DMS79 (cell line): ENCODE results near the gene IGFBP5.

ENCODE experiments used
- DNase-seq: peaks from one replicate; lab custom pipeline; 2025; lab: John Stamatoyannopoulos, UW

Gene IGFBP5, protein sequence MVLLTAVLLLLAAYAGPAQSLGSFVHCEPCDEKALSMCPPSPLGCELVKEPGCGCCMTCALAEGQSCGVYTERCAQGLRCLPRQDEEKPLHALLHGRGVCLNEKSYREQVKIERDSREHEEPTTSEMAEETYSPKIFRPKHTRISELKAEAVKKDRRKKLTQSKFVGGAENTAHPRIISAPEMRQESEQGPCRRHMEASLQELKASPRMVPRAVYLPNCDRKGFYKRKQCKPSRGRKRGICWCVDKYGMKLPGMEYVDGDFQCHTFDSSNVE

DNA sequence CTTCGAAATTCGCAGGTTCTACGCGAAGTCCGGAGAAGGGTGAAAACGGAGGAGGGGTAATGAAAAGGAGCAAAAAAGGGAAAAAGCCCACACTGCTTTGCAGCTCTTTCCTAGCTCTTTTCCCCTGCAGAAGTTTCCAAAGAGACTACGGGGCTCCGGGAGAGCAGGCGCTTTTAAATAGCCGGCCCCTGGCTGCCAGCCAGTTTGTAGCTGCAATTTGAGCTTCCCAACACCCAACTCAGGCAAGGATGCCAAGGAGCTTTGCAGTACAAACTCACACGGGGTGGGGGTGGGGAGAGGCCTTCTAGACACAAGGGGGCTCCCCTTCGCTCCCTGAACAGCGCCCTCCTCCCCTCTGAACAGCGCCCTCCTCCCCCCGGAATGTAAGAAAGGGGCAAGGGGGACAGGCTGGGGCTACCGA lies at the start of gene IGFBP5:
IGFBP5 (minus strand) TSS at position 149 of the 421 bp plus-strand sequence. CDS start 774 bp downstream, outside the sequence.
- peak; percentile 80 for DNase-seq

- no peak for DNase-seq
Observed at GRCh38 chr2:216743781-216744180, 48.4 kb upstream of the IGFBP5 start.

- no peak for DNase-seq
Observed at GRCh38 chr2:216742411-216742810, 47.1 kb upstream of the IGFBP5 start.

- no peak for DNase-seq
Observed at GRCh38 chr2:216741223-216741593, 45.9 kb upstream of the IGFBP5 start.

DNA sequence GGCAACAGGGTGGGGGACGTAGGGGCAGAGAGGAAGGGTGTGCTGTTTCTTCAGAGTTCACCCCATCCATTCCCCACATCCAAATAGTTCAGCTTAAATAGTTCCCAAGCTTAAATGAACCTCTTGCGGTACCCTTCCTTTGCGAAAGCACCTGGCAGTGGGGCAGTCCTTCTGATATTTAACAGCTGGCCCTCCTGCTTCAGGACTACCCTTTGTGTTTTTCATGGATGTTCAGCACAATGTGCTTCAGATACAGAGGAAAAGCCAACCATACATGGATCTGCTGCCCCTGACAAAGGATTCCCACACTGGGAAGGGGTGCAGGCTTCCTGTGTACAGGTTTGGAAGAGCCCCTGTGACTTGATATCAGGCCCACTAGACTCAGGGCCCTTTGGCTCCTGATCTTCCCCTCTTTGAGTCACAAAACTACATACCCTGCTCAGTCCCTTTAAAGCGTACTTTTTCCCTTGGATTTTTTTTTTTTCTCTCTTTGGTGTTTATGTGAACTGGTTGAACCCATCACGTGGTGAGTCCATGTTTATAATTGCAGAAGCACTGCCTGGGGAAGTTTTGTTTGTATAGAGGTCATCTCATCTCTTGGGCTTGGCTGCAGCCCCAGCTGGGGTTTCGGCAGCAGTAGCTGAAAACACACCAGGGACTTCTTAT lies 45.3 kb upstream of the IGFBP5 start:
- DNase-seq = no peak

- no peak for DNase-seq
Observed at GRCh38 chr2:216739035-216739434, 43.7 kb upstream of the IGFBP5 start.

DNA sequence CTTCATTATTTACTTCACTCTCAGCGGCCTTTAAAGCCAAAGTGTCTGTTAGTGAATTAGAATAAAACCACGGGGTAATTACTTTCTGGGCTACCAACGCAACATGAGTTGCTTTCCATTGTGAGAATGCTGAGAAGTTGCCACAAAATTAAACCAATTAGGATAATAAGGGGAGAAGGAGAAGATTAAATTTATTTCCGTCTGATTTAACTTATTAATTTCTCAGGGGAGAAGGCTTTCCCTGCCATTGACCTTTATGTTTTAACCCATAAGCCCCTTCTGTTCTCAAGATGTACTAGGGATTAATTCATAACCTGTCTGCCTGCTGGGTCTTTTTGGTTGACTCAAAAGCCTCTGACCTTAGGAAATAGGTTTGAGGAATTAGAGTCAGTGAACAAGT lies 42.3 kb upstream of the IGFBP5 start:
- DNase-seq = no peak

- DNase-seq = no peak
Observed at GRCh38 chr2:216736326-216736725, 41.0 kb upstream of the IGFBP5 start.

- DNase-seq = no peak
Observed at GRCh38 chr2:216735668-216736067, 40.3 kb upstream of the IGFBP5 start.

DNA sequence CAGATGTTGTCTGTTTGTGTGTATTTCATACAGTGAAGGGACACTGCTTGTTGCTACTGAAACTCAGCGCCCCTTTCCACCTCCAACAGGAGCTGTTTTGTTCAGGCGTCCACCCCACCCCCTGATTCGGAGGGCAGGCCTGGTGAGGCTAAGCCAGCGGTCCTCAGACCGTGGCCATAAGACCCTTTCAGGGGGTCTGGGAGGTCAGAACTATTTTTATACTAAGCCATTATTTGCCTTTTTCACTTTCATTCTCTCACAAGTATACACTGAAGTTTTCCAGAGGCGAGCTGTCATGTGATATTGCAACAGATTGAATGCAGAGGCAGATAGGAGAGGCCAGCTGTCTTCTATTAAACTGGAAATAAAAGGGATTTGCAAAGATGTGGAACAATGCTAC lies 39.7 kb upstream of the IGFBP5 start:
- no peak for DNase-seq

- no peak for DNase-seq
Observed at GRCh38 chr2:216733046-216733445, 37.7 kb upstream of the IGFBP5 start.

DNA sequence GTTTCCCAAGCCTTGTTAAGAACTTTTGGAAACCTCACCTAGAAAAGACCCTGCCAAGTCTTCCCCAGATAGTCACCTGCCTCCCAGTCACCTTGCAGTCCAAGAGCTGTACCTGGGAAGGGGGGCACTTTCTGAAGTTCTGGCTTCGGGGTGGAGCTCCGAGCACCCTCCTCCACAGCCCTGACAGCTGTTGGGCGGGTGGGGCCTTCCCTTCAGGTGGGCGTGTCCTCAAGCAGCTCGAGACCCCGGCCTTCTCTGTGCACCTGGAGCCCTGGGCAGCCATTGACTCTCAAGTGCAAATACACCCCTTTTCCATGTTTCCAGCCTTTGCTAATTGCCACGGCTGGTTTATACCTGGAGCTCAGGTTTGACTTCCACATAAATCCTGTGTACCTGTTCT lies 37.0 kb upstream of the IGFBP5 start:
- no peak for DNase-seq

GRCh38 chr2:216731465-216731864 lies 36.1 kb upstream of the IGFBP5 start:
- DNase-seq = no peak

DNA sequence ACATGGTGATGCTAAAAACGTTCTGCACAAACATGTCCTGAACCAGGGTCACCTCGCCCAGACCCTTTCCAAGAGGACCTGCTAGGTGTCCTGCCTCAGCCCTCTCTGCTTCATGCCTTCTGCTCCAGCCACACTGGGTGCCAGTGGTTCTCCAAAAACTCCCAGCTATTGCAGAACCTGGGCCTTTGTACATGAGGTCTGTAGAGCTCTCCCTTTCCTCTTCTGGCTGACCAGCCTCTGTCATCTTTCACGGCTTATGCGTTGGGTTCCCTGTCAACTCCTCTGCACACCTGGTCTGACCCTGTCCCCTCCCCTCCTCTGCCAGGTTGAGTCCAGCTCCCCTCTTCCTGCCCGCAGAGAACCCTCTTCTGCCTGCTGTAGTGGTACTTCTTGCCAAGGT lies 35.5 kb upstream of the IGFBP5 start:
- DNase-seq = no peak

DNA sequence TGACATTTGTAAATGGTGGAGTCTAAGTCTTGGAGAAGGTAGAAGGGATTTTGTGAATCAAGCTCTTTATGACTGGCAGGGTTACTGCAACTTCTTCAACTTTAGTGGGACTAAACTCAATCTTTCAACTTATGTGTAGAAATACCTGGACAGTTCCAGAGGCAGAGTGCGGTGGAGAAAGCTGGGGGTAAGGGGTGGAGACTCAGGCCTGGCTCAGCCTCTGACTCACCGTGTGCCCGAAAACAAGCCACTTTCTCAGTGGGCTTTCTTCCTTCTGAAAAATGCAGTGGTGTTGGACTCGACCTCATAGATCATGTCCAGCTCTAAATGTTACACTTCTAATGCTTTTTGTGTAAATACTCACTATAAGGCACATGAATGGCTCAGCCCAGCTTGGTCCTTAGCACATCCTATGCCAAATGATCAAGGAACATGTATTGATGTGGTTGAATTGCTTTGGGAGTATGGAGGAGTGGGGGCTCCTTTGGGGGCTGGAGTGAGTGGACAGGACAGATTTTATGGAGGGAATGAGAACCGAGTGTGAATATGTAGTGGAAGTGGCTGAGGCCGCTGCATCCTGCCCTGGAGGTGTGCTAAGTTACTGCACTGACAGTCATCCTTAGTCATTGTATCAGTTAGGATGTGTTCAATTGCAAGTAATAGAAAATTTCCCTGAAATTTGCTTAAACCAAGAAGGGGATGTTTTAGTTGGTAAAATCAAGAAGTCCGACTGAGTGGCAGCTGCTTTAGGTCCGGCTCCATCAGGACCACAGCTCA lies 32.2 kb upstream of the IGFBP5 start:
- no peak for DNase-seq

DNA sequence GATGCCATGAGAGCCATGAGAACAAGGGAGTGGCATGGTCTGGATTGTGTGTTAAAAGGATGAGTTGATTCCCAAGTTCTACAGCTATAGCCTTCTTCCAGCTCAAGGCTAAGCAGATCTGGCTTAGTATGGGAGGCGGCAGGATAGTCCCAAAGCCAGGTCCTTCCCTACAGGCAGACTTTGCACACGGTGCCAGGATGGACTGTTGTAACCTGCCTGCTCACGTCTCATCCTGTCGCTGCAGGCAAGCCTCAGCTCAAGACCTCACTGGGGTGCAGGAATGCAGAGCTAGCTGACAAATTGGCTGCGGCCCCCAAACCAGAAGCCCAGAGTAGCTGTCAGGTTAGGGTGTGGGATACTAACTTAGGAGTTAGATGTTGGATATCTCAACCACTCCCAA lies 28.8 kb upstream of the IGFBP5 start:
- no peak for DNase-seq

DNA sequence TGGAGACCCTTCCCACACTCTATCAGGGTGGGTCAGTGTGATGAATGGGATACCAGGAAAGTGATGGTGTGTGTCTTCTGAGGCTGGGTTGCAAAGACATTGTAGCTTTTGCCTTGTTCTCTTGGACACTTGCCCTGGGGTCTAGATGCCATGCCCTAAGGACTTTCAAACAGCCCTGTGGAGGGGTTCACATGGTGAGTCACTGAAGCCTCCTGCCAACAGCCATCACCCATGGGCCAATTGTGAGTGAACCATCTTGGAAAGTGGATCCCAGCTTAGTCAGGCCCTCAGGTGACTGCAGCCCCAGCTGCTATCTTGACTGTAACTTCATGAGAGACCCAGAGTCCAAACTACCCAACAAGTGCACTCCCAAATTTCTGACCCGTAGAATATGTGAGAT lies 25.8 kb upstream of the IGFBP5 start:
- DNase-seq = no peak

GRCh38 chr2:216720722-216721121 lies 25.4 kb upstream of the IGFBP5 start:
- no peak for DNase-seq

GRCh38 chr2:216717907-216718615 lies 22.7 kb upstream of the IGFBP5 start:
- DNase-seq = no peak

GRCh38 chr2:216717491-216717901 lies 22.1 kb upstream of the IGFBP5 start:
- no peak for DNase-seq

- no peak for DNase-seq
Observed at GRCh38 chr2:216716109-216716508, 20.8 kb upstream of the IGFBP5 start.

DNA sequence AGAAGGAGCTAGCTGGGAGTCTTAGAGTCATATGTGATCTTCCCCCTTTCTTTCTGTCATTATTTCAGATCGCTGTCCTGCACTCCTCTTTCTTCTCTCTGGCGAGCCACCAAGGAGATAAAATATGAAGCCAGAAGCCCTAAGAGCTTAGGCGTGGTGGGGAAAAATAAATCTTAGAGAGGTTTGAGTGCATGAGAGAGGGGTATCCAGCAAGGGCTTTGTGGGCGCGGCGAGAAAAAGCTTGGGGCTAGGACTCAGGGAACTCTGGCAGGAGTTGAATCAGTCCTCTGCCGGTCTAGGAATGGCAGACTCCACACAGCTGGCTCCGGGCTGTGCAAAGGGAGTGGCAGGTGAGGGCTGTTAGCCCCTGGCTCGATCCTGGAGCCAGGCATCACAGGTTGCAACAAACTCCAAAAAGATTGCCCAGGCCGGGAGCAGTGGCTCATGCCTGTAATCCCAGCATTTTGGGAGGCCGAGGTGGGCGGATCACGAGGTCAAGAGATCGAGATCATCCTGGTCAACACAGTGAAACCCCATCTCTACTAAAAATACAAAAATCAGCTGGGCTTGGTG lies 20.1 kb upstream of the IGFBP5 start:
- DNase-seq = no peak
